ENCODE measurements around the gene ZAR1L.

Gene ZAR1L

DNA sequence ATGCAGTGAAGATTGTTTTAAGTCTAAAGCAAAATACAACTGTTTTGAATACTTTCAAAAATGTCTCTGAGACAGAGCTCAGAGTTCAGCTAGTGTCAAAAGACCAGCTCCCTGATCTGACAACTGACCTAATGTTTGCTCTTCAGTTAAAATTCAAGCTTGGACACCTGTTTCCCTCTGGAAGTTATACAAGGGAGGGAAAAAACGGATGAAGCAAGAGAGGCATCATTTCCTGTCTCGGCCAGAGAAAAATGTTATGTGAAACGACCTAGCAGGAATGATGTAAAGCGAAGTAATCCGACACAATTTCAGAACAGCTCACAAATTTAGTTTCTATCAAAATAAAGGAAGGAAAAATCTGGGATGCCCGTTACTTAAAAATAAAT lies 59.4 kb downstream of the ZAR1L start:
- no peak for DNase-seq (ENCODE audit: low read depth in 2 of 2)

DNA sequence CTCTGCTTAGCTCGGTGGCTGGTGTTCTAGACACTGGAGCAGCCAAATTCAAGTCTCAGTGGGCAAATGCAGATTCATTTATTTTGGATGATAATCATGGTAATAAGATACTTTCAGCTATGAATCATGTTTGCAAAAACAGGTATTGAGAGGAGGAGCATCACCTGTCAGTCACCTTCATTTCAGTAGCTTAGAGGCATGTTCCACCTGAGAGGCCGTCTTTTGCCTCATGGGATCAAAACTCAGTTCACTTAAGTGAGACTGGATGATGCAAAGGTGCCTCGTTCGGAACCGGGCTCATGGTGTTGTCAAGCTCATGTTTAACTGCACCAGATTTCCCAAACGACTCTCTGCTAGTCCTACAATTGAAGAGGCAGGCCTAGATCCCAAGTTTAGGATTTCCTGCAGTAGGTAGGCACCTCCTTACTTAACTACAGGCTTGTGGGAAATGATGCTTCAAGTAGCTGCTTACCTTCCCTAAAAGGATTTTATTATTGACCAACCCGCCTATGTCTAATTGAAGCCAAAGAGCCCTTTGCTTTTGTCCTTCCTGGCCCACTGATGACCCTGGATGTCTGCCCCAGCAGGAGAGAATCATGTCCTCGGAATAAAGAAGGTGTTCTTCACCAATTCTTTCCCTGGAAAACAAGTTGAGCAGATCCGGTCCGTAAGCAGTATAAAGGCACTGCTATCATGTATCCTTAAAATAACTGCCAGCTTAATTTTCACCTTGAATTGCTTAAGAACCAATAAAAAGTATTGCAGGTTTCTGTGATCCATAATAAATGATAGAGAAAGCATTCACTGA lies 60.0 kb downstream of the ZAR1L start:
- DNase-seq (ENCODE audit: low read depth in 2 of 2) = no peak

DNA sequence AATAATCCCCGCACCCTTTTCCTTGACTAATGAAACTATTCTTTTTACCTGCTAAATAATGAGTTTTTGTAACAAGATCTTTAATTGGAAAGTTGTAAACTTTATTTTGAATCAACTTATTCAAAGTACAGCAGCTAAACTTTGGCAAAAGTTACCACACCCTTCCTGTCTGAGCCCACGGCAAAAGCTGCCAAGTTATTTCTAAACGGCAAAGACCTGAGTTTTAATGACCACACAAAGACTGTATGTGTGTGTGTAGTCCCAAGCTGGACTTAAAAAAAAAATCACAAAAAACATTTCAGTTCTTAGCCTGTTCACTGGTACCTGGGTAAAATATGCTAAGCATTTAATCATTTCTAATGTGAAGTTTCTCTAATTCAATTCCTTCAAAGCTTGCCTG lies 60.7 kb downstream of the ZAR1L start:
- DNase-seq (ENCODE audit: low read depth in 2 of 2) = no peak

DNA sequence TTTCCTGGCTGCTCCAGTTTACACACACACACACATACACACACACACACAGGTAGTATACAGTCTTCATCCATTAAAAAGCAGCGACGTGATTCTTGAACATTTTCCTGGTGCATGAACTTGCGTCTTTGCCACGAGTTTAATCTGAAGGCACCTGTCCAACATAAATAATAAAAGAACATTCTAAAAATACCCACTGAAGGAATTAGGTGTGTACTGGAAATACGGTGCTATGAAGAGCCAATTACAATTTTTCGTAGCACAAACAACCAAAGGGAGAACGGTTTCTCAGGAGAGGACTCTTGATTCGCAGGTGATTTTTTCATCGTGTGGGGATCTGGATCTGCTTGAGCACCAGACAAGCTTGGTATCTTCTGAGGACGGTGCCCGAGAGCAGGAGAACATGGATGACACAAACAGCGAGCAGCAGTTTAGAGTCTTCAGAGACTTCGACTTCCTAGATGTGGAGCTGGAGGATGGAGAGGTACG lies 61.2 kb downstream of the ZAR1L start:
- DNase-seq (ENCODE audit: low read depth in 2 of 2) = no peak

Measured in stimulated activated CD8-positive, alpha-beta memory T cell treated with anti-CD3 and anti-CD28 coated beads, Interleukin-2, amount 100 ng/mL, for 1 hour (primary cell).